Measurements from ENCODE around the gene ELMO1. TPM values are rescaled to one million over a fixed set of nuclear protein-coding genes. Genes with fewer than 3 reads are reported as not detected.

The ELMO1 gene
- total and polyA plus RNA-seq, 8 donors, result 18.2 to 55.3 (median 45.6) TPM

DNA sequence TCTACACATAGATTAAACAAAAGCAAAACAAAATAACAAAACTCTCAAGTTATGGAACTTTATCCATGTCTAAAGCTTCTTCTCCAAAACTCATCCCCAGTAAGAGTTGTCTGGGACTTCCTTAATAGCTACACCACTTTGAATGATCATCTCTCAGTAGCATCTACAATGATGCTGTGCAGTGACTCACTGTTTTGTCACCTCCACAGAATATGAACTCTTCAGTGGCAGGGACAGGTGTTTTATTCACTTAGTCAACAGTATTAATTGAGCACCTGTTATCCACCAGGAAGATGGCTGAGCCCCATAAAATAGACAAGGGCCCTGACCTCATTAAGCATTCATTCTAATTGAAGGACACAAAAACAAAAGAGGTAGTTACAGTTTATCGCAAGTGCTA, 350.7 kb downstream of the ELMO1 start:
- ATAC-seq, result no peak
- Histone ChIP-seq H3K27ac (no peak overlapping the region), H3K4me1 (peaks cover 0 to 9% of the 10 kb centered on the region in 2 donors), H3K4me3 (no peak overlapping the region), H3K9me3 (no peaks in the 10 kb centered on the region), H3K36me3 (peaks cover 0 to 20% of the 10 kb centered on the region in 2 donors), H3K27me3 (no peaks in the 10 kb centered on the region)
- no peak for TF ChIP-seq CTCF (IDR thresholded peaks at IDR 0.05)
- intact Hi-C loops (cut with DNase I), result no loop called here
- no peak for DNase-seq

DNA sequence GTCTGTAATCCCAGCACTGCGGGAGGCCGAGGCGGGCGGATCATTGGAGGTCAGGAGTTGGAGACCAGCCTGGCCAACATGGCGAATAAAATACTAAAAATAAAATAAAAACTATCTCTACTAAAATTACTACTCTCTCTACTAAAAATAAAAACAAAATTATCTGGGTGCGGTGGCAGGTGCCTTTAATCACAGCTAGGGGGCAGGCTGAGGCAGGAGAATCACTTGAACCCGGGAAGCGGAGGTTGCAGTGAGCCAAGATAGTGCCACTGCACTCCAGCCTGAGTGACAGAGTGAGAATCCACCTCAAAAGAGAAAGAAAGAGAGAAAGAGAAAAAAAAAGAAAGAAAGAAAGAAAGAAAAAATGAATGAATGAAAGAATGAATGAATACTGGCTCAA, 351.4 kb downstream of the ELMO1 start:
- TF ChIP-seq CTCF (IDR thresholded peaks at IDR 0.05), result no peak
- ATAC-seq (no peak), DNase-seq (no peak)
- H3K9me3 ChIP-seq, result no peaks in the 10 kb centered on the region
- no peak overlapping the region for H3K4me3 ChIP-seq
- no peak overlapping the region for H3K27ac ChIP-seq
- H3K36me3 ChIP-seq, result peaks cover 0 to 20% of the 10 kb centered on the region in 2 donors
- no peaks in the 10 kb centered on the region for H3K27me3 ChIP-seq
- H3K4me1 ChIP-seq, result peaks cover 0 to 9% of the 10 kb centered on the region in 2 donors
- intact Hi-C loops (cut with DNase I), result no loop called here

DNA sequence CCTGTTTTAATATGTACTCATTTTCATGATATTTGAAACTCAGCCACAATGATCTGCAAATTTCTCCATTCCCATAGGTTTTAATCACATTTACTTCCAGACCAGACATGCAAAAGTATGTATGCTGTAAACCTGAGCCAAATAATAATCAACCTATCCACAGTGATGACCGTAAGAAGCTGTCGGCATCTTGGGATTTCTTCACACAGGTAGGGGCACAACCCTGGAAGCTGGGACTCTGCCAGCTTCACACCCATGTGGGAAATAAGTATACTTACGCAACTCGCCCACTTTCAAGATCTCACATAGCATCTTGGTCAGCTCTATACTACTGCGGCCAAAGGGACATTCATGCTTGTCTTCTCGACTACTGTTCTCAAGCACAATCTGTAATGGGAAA, 352.3 kb downstream of the ELMO1 start:
- TF ChIP-seq CTCF (IDR thresholded peaks at IDR 0.05), result no peak
- H3K27me3 ChIP-seq, result no peaks in the 10 kb centered on the region
- DNase-seq (no peak), ATAC-seq (no peak)
- peaks cover 0 to 20% of the 10 kb centered on the region in 2 donors for H3K36me3 ChIP-seq
- intact Hi-C loops (cut with DNase I), result no loop called here
- peaks cover 0 to 9% of the 10 kb centered on the region in 2 donors for H3K4me1 ChIP-seq
- no peak overlapping the region for H3K27ac ChIP-seq
- no peaks in the 10 kb centered on the region for H3K9me3 ChIP-seq
- H3K4me3 ChIP-seq, result no peak overlapping the region

DNA sequence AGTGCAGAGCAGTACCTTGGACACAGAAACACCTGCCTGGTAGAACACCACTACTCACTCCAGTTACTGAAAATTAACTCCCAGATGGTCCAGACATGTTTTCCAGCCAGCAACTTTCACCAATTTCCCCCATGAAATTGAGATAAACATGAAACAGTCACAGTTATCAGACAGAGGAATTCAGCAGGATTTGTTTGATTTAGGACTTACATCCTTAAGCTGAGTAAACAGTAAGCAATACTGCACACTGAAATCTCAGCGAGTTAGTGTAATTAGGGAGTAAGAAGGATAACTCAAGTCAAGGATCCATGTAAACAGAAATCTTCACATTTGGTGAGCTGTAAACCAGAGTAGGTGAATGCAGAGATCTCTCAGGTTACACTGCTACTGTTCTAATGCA, 353.5 kb downstream of the ELMO1 start:
- H3K36me3 ChIP-seq, result peaks cover 0 to 20% of the 10 kb centered on the region in 2 donors
- no peaks in the 10 kb centered on the region for H3K27me3 ChIP-seq
- no peaks in the 10 kb centered on the region for H3K4me1 ChIP-seq
- no peak overlapping the region for H3K4me3 ChIP-seq
- no peak overlapping the region for H3K27ac ChIP-seq
- DNase-seq, result no peak
- intact Hi-C loops (cut with DNase I), result no loop called here
- no peak for TF ChIP-seq CTCF (IDR thresholded peaks at IDR 0.05)
- no peak for ATAC-seq
- no peaks in the 10 kb centered on the region for H3K9me3 ChIP-seq

GRCh38 chr7:37093257-37093656, 355.4 kb downstream of the ELMO1 start:
- H3K4me1 ChIP-seq, result no peaks in the 10 kb centered on the region
- intact Hi-C loops (cut with DNase I), result no loop called here
- no peaks in the 10 kb centered on the region for H3K27me3 ChIP-seq
- H3K27ac ChIP-seq, result no peak overlapping the region
- ATAC-seq (no peak), DNase-seq (no peak)
- H3K9me3 ChIP-seq, result no peaks in the 10 kb centered on the region
- no peak for TF ChIP-seq CTCF (IDR thresholded peaks at IDR 0.05)
- H3K36me3 ChIP-seq, result peaks cover 0 to 20% of the 10 kb centered on the region in 2 donors
- H3K4me3 ChIP-seq, result no peak overlapping the region

Measured in left lung (tissue), 10 donors.